ENCODE measurements around the gene LBHD1.
"Not testable (repeated sequence)": the region's sequence is repeated elsewhere in the genome, so short reads cannot be mapped to it uniquely, and the experiment has no call there.

The LBHD1 gene

GRCh38 chr11:62693624-62694023 lies 21.6 kb upstream of the LBHD1 start:
- not testable (repeated sequence) for DNase-seq (ENCODE audit: low read depth)

- DNase-seq (ENCODE audit: low read depth) = peak; percentile 92
These were observed 17.5 kb upstream of the LBHD1 start, which contains the start of gene LRRN4CL for GRCh38 chr11:62689421-62690183. TSS of gene LRRN4CL (minus strand) at chr11:62689530. CDS start at chr11:62688508, 1,022 bp downstream.

GRCh38 chr11:62688491-62688890 lies 16.4 kb upstream of the LBHD1 start:
- DNase-seq (ENCODE audit: low read depth) = no peak

- no peak for DNase-seq (ENCODE audit: low read depth)
These were observed 15.7 kb upstream of the LBHD1 start for GRCh38 chr11:62687508-62688396.

GRCh38 chr11:62682518-62682917 lies 10.5 kb upstream of the LBHD1 start:
- DNase-seq (ENCODE audit: low read depth) = no peak

- DNase-seq (ENCODE audit: low read depth) = peak; percentile 56
These were observed 8.8 kb upstream of the LBHD1 start for GRCh38 chr11:62680825-62681240.

GRCh38 chr11:62678770-62679696 lies 7.0 kb upstream of the LBHD1 start, which contains the start of gene UBXN1:
TSS of gene UBXN1 (minus strand) at chr11:62679073. CDS start at chr11:62678923, 150 bp downstream.
- peak; percentile 73 for DNase-seq (ENCODE audit: low read depth)

- no peak for DNase-seq (ENCODE audit: low read depth)
These were observed 6.3 kb upstream of the LBHD1 start for GRCh38 chr11:62678433-62678769.

GRCh38 chr11:62677714-62678113 lies 5.6 kb upstream of the LBHD1 start:
- DNase-seq (ENCODE audit: low read depth) = no peak

GRCh38 chr11:62677156-62677555 lies 5.1 kb upstream of the LBHD1 start:
- no peak for DNase-seq (ENCODE audit: low read depth)

GRCh38 chr11:62676698-62677097 lies 4.6 kb upstream of the LBHD1 start:
- no peak for DNase-seq (ENCODE audit: low read depth)

- DNase-seq (ENCODE audit: low read depth) = not testable (repeated sequence)
These were observed 3.3 kb upstream of the LBHD1 start for GRCh38 chr11:62675415-62675814.

GRCh38 chr11:62673196-62673525 lies 1.1 kb upstream of the LBHD1 start:
- DNase-seq (ENCODE audit: low read depth) = no peak

GRCh38 chr11:62671236-62671607 lies 845 bp downstream of the LBHD1 start:
- DNase-seq (ENCODE audit: low read depth) = no peak

GRCh38 chr11:62669420-62670161 lies 2.5 kb downstream of the LBHD1 start:
- no peak for DNase-seq (ENCODE audit: low read depth)

- DNase-seq (ENCODE audit: low read depth) = no peak
These were observed 4.6 kb downstream of the LBHD1 start for GRCh38 chr11:62667460-62667859.

GRCh38 chr11:62666259-62666926 lies 5.7 kb downstream of the LBHD1 start:
- DNase-seq (ENCODE audit: low read depth) = no peak

GRCh38 chr11:62665599-62666258 lies 6.3 kb downstream of the LBHD1 start:
- no peak for DNase-seq (ENCODE audit: low read depth)

- peak; percentile 80 for DNase-seq (ENCODE audit: low read depth)
These were observed 6.9 kb downstream of the LBHD1 start, which contains the start of the genes C11orf98 and CSKMT for GRCh38 chr11:62665075-62665598. TSS of gene C11orf98 (minus strand) at chr11:62665210. CDS start at chr11:62665169, 41 bp downstream. TSS of gene CSKMT (plus strand) at chr11:62665312. CDS start at chr11:62665880, 568 bp downstream.
